B cell (primary cell): Measurements from ENCODE around the gene PGBD5. TPM values are rescaled to one million over a fixed set of nuclear protein-coding genes. Genes with fewer than 3 reads are reported as not detected.

Source experiments
- ATAC-seq: fragments of 200-7000 bp; cut with Tn5 transposase; one replicate; pipeline ENCODE4 v1.10.0; 2021; ENCODE audit warnings: low read depth, mild to moderate bottlenecking, moderate number of reproducible peaks, moderate library complexity
- CTCF ChIA-PET: fragments of 350-600 bp; sonication (Branson Sonifier 250); formaldehyde crosslinking; loops from one replicate; lab custom pipeline; 2021; ENCODE audit warnings: antibody characterized with exemption, inconsistent platforms; lab: Charles Lee
- POLR2A ChIA-PET: fragments of 350-600 bp; sonication (Branson Sonifier 250); formaldehyde crosslinking; loops from one replicate; lab custom pipeline; 2021; ENCODE audit warnings: antibody characterized with exemption; lab: Charles Lee
- DNase-seq: peaks from one replicate; pipeline ENCODE4 v3.0.0; 2013
- H2AFZ ChIP-seq: 2 replicates; pipeline ENCODE4 v1.6.1; 2012; ENCODE audit warnings: mild to moderate bottlenecking, low read depth, low read length; ENCODE audit not compliant: insufficient read depth, poor library complexity, severe bottlenecking
- H3K27ac ChIP-seq, 2 donors: 1 replicate in 1 of 2; 2 replicates in 1 of 2; pipeline ENCODE4 v1.5.1; 2012 to 2013; ENCODE audit warnings: low read length in 2 of 2, mild to moderate bottlenecking in 2 of 2, moderate library complexity in 1 of 2
- H3K27me3 ChIP-seq, 4 experiments: fragments of 200-600 bp in 1 of 4; sonication (generic) in 1 of 4; replicated peaks in 1 of 4; 1 replicate in 2 of 4; 2 replicates in 2 of 4; pipeline versions ENCODE4 v1.6.1 to v1.7.0; 2013 to 2016; ENCODE audit warnings: low read length in 3 of 4, mild to moderate bottlenecking in 2 of 4, mixed read lengths in 1 of 4, moderate library complexity in 1 of 4; ENCODE audit not compliant: insufficient read depth in 4 of 4, control insufficient read depth in 3 of 4; ENCODE audit errors: control extremely low read depth in 1 of 4
- H3K36me3 ChIP-seq, 2 experiments: replicated peaks in 1 of 2; 1 replicate in 1 of 2; 2 replicates in 1 of 2; pipeline versions ENCODE4 v1.6.1 to v1.7.1; 2013; ENCODE audit warnings: low read length in 1 of 2; ENCODE audit not compliant: insufficient read depth in 2 of 2, control insufficient read depth in 1 of 2; ENCODE audit errors: control extremely low read depth in 1 of 2, extremely low read depth in 1 of 2
- H3K4me1 ChIP-seq, 2 donors: fragments of 200-600 bp in 1 of 2; sonication (generic) in 1 of 2; 1 replicate in 1 of 2; 2 replicates in 1 of 2; pipeline versions ENCODE4 v1.5.1 to v1.6.1; 2013 to 2017; ENCODE audit warnings: low read length in 2 of 2; ENCODE audit not compliant: control insufficient read depth in 2 of 2, insufficient read depth in 2 of 2
- H3K4me2 ChIP-seq: replicated peaks from 2 replicates; pipeline ENCODE3; 2012; ENCODE audit warnings: mild to moderate bottlenecking, low read depth, low read length; ENCODE audit not compliant: poor library complexity, severe bottlenecking
- H3K4me3 ChIP-seq, 5 experiments: fragments of 200-600 bp in 1 of 5; sonication (generic) in 1 of 5; 1 replicate in 3 of 5; 2 replicates in 2 of 5; pipeline versions ENCODE4 v1.5.1 to v1.7.0; 2011 to 2016; ENCODE audit warnings: low read length in 4 of 5, mild to moderate bottlenecking in 4 of 5, low read depth in 2 of 5, control low read depth in 1 of 5, moderate library complexity in 1 of 5; ENCODE audit not compliant: insufficient read depth in 1 of 5; ENCODE audit errors: control extremely low read depth in 1 of 5, extremely low read depth in 1 of 5
- H3K79me2 ChIP-seq: fragments of 200-600 bp; sonication (generic); one replicate; pipeline ENCODE4 v1.6.0; 2016; ENCODE audit warnings: low read length; ENCODE audit not compliant: control insufficient read depth, insufficient read depth
- H3K9ac ChIP-seq: fragments of 200-600 bp; sonication (generic); 2 replicates; pipeline ENCODE4 v1.6.1; 2017; ENCODE audit warnings: mild to moderate bottlenecking, low read length, moderate library complexity
- H3K9me3 ChIP-seq, 3 donors: one replicate each; pipeline versions ENCODE4 v1.6.1 to v1.7.1; 2013; ENCODE audit warnings: low read length in 2 of 3; ENCODE audit not compliant: control insufficient read depth in 2 of 3, insufficient read depth in 1 of 3; ENCODE audit errors: control extremely low read depth in 1 of 3
- H4K20me1 ChIP-seq: 2 replicates; pipeline ENCODE4 v1.6.0; 2012; ENCODE audit warnings: mild to moderate bottlenecking, low read length; ENCODE audit not compliant: insufficient read depth, control insufficient read depth, poor library complexity, severe bottlenecking
- H3K27ac Mint-ChIP-seq: one replicate; pipeline ENCODE4 v1.8.0; 2021; ENCODE audit warnings: mixed read lengths
- H3K27me3 Mint-ChIP-seq: one replicate; pipeline ENCODE4 v1.8.0; 2021; ENCODE audit warnings: mixed read lengths
- H3K4me1 Mint-ChIP-seq: one replicate; pipeline ENCODE4 v1.8.0; 2021; ENCODE audit warnings: mixed read lengths
- H3K4me3 Mint-ChIP-seq: one replicate; pipeline ENCODE4 v1.8.0; 2021; ENCODE audit warnings: mixed read lengths
- H3K9me3 Mint-ChIP-seq: one replicate; pipeline ENCODE4 v1.8.0; 2022; ENCODE audit warnings: mixed read lengths; ENCODE audit not compliant: insufficient read depth
- CTCF ChIP-seq: fragments of 200-600 bp; IDR thresholded peaks from one replicate; pipeline ENCODE4 v1.8.0; 2022; ENCODE audit warnings: antibody characterized with exemption, mild to moderate bottlenecking
- EZH2 ChIP-seq: IDR thresholded peaks from 2 replicates; pipeline ENCODE4 v1.6.1; 2012; ENCODE audit warnings: borderline replicate concordance, low read depth, mild to moderate bottlenecking, moderate library complexity, low read length; ENCODE audit not compliant: insufficient read depth, poor library complexity, severe bottlenecking
- WGBS: methylation state at CpG from one replicate; pipeline ENCODE4 v1.1.5; 2013; ENCODE audit warnings: missing lambda C conversion rate; ENCODE audit not compliant: insufficient coverage; 5-methylcytosine and 5-hydroxymethylcytosine counted together
- intact Hi-C: fragments of 100-400 bp; cut with micrococcal nuclease; formaldehyde crosslinking; loops from one replicate; pipeline ENCODE4 v1.10.0; 2022
- polyA plus RNA-seq: library from polyadenylated mRNA; depleted of rRNA; stranded (reverse); fragments of >200 nt; gene quantifications from 2 replicates; pipeline ENCODE4 v1.2.3, GENCODE V29; 2012
- total RNA-seq, 2 donors: library from RNA; stranded (reverse); fragments of 120-200 nt in 1 of 2; gene quantifications; 1 replicate in 1 of 2; 2 replicates in 1 of 2; pipeline versions ENCODE4 v1.2.3 to v1.2.4, GENCODE V29; 2013 to 2022

The PGBD5 gene
- total and polyA plus RNA-seq, 2 donors (not counting 1 experiment from before 2014, with no cell fraction given) = 0.07 TPM; not detected in 1

- no peaks in the 10 kb centered on the region for H3K9me3 Mint-ChIP-seq
Observed at GRCh38 chr1:230339033-230339432, 87.1 kb downstream of the PGBD5 start.

GRCh38 chr1:230337266-230337665 is 88.9 kb downstream of the PGBD5 start:
- intact Hi-C loops = no loop called here
- CTCF ChIA-PET = no interaction called here
- POLR2A ChIA-PET = no interaction called here

More at GRCh38 chr1:230339033-230339432, 87.1 kb downstream of the PGBD5 start:
- no peaks in the 10 kb centered on the region for H3K4me1 Mint-ChIP-seq
- H3K4me1 ChIP-seq = no peaks in the 10 kb centered on the region
- CTCF ChIA-PET = no interaction called here
- H3K27me3 ChIP-seq = peaks cover 0 to 3% (median 0%) of the 10 kb centered on the region in 4 experiments
- no peaks in the 10 kb centered on the region for H3K9me3 ChIP-seq
- 100% methylated on average over 3 of the region's 8 CpGs for WGBS
- H3K27ac Mint-ChIP-seq = no peak overlapping the region
- DNase-seq (no peak), ATAC-seq (no peak)
- POLR2A ChIA-PET = no interaction called here
- no peak overlapping the region for H3K4me2 ChIP-seq
- H3K9ac ChIP-seq = no peak overlapping the region
- no peak overlapping the region for H3K4me3 Mint-ChIP-seq
- no peak overlapping the region for H2AFZ ChIP-seq
- intact Hi-C loops = no loop called here
- no peak overlapping the region for H3K27ac ChIP-seq
- TF ChIP-seq CTCF (no peak), EZH2 (no peak)
- H3K4me3 ChIP-seq = no peak overlapping the region
- no peaks in the 10 kb centered on the region for H4K20me1 ChIP-seq
- H3K36me3 ChIP-seq = no peaks in the 10 kb centered on the region
- H3K79me2 ChIP-seq = no peaks in the 10 kb centered on the region
- H3K27me3 Mint-ChIP-seq = peaks cover 24% of the 10 kb centered on the region

More at GRCh38 chr1:230337266-230337665, 88.9 kb downstream of the PGBD5 start:
- Histone ChIP-seq H3K4me2 (no peak overlapping the region), H2AFZ (no peak overlapping the region), H3K9ac (no peak overlapping the region), H3K4me3 (no peak overlapping the region), H3K36me3 (no peaks in the 10 kb centered on the region), H3K4me1 (no peaks in the 10 kb centered on the region), H3K9me3 (no peaks in the 10 kb centered on the region), H4K20me1 (no peaks in the 10 kb centered on the region), H3K79me2 (no peaks in the 10 kb centered on the region), H3K27me3 (peaks cover 0 to 3% (median 0%) of the 10 kb centered on the region in 4 experiments), H3K27ac (no peak overlapping the region)
- Mint-ChIP-seq H3K27me3 (peaks cover 21% of the 10 kb centered on the region), H3K4me3 (no peak overlapping the region), H3K4me1 (no peaks in the 10 kb centered on the region), H3K27ac (no peak overlapping the region), H3K9me3 (no peaks in the 10 kb centered on the region)
- no peak for TF ChIP-seq EZH2
- TF ChIP-seq CTCF = no peak
- WGBS = 91% methylated on average over 4 of the region's 5 CpGs
- ATAC-seq (no peak), DNase-seq (no peak)
